HG02870 (cell line): Measurements from ENCODE around the gene LMNB1.
"Not testable (repeated sequence)": the region's sequence is repeated elsewhere in the genome, so short reads cannot be mapped to it uniquely, and the experiment has no call there.

Experiments used
- ATAC-seq: cut with Tn5 transposase; IDR thresholded peaks from one replicate; pipeline ENCODE4 v1.9.1; 2021; ENCODE audit warnings: mild to moderate bottlenecking, moderate library complexity; ENCODE audit not compliant: unreplicated experiment

LMNB1 gene

DNA sequence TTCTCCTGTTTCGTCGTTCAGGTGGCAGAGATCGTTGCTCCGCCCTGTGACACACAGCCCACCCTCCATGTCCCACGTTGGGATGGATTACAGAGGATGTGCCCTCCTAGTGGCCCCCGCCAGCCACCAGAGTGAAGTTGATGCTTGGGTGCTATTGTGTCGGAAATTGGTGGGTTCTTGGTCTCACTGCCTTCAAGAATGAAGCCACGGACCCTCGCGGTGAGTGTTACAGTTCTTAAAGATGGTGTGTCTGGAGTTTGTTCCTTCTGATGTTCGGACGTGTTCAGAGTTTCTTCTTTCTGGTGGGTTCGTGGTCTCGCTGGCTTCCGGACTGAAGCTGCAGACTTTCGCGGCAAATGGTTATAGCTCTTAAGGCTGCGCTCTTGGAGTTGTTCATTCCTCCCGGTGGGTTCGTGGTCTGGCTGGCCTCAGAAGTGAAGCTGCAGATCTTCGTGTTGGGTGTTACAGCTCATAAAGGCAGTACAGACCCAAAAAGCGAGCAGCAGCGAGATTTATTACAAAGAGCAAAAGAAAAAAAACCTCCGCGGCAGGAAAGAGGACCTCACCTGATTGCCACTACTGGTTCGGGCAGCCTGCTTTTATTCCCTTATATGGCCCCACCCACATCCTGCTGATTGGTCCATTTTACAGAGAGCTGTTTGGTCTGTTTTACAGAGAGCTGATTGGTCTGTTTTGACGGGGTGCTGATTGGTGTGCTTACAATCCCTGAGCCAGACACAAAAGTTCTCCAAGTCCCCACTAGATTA lies 76.8 kb downstream of the LMNB1 start:
- not testable (repeated sequence) for ATAC-seq

DNA sequence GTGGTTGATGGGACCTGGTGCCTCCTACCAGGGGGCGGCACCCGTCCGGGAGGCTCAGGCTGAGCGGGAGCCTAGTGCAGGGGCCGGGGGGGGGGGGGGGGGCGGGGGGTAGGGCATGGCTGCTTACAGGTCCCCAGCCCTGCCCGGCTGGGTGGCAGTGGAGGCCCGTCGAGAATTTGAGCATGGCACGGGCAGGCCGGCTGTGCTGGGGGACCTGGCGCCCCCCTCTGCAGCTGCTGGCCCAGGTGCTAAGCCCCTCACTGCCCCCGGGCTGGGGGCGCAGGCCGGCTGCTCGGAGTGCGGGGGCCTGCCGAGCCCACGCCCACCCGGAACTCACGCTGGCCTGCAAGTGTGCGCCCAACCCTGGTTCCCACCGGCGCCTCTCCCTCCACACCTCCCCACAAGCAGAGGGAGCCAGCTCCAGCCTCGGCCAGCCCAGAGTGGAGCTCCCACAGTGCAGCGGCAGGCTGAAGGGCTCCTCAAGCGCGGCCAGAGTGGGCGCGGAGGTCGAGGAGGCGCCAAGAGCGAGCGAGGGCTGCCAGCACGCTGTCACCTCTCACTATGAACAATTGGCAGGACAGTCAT lies 77.7 kb downstream of the LMNB1 start:
- ATAC-seq = no peak

DNA sequence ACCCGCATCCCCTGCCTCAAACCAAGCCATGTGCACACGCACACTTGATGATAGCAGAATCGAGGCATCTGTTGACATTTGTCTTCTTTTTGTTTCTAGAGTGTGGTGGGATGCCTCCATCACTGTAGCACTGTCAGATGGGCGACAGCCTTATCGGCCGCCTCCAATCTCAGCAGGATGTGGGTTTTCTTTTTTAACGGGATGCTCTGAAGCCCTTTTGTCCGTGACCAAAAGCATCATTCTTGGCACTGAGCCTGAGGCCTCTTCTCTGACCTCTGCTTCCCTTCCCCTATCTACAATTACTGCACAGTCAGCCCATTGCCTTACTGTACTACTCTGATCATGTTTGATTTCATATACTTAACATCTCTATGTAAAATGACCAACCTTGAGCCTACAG lies 78.3 kb downstream of the LMNB1 start:
- ATAC-seq = no peak

DNA sequence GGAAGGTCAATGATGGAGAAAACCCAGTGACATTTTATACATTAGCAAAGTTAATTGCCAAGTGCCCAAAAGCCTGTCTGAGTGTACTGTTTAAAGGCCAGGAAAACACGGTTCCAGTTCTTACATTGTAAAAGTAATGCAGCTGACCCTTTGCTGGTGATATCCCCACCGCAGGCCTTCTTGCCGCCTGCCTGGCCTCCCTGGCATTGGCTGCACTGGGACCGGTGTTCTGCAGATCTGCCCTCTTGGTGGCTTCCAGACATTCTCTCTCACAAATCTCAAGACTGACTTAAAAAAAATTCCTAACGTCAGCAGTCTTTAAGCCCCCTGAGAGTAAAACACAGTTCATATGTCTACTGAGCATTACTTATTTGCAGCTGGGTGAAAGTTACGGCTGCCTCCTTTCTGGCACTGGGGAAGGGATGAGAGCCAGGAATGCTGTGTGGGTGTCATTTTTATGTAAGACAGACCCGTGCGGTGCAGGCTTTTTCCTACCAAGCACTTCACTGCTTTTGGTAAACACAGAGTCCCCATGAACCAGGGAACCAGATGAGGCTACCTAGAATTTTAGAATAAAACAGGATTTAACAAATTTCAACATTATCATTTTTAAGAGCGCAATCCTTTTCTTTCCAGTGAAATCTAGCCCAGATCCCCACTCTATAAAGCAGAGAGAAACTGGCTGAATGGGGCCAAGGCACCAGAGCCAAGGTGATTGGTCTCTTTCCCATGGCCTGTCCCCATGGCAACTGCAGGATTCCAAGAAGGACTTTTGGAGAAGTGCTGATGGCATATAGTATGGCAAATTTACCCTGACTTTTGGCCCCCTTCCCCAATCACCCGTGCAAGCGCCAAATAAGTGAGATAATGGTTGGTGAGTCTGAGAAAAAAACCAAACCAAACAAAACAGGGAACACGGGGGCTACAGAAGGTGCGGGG lies 80.8 kb downstream of the LMNB1 start:
- ATAC-seq = no peak

DNA sequence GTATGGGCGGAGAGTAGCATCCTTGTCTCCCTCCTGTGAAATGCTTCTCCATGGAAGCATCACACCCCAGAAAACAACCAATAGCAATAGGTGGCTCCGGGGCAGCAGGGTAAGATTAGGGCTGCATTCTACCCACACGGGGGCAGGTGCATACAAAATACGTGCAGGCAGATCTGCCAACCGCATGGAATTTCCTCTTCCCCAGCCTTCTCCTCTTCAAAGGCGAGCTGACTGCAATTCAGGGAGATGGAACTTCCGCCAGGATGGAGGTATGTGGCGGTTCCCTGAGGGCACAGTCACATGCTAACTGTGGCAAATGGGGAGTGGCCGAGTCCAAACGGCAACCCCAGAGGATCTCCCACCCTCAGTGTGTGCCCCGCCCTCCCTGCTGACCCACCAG lies 81.5 kb downstream of the LMNB1 start:
- no peak for ATAC-seq

DNA sequence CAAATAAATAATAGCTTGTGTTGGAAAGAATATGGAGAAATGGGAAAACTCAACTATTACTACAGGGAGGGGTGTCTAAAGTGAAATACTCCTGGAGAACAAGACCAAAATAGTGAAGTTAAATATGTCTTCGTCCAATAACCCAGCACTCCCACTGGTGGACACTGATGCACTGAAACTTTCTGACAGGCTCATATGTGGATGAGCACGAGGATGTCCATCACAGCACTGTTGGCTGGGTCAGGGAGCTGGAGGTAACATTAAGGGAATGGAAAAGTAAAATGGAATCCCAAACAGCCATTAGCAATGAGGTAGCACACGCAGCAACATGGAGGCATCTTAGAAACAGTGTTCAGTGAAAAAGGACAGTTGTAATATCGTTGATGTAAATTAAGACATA lies 86.5 kb downstream of the LMNB1 start:
- no peak for ATAC-seq

DNA sequence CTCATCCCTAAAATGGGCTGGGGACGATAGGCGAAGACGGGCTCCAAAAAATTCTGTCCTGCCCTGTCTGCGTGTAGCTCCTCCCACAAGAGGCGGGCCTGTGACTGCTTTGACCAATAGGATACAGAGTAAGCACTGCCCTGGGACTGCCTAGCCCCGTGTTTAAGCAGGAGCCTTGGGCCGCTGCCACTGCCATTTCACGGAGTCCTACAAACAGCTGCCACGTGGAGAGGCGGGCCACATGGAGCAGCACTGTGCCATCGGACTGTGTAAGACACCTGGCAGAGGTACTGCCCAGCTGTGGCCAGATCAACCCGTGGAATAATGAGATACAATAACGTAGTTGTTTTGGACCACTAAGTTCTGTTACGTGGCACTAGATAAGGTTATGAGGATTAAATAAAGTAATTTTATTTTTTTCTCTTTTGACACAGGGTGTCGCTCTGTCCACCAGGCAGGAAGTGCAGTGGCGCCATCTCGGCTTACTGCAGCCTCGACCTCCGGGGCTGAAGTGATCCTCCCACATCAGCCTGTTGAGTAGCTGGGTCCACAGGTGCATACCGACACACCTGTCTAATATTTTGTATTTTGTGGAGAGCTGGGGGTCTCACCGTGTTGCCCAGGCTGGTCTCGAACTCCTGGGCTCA lies 87.2 kb downstream of the LMNB1 start:
- no peak for ATAC-seq

DNA sequence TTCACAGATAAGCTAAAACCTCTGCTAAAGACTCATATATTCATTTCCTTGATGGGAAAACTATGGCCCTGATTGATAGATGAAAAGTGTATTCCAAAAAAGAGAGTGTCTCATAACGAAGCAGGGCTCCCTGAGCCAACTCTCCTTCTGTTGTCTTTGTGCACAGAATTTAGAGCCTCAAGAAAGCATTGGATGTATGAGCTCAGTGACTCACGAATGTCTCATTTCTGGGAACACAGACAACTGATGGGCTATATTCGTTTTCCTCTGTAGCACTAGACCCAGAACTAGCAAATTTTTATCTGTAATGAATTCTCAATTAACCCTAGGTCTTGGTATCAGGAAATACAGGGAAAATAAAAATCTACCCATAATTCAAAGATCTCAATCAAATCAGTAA lies 88.4 kb downstream of the LMNB1 start:
- ATAC-seq = no peak

DNA sequence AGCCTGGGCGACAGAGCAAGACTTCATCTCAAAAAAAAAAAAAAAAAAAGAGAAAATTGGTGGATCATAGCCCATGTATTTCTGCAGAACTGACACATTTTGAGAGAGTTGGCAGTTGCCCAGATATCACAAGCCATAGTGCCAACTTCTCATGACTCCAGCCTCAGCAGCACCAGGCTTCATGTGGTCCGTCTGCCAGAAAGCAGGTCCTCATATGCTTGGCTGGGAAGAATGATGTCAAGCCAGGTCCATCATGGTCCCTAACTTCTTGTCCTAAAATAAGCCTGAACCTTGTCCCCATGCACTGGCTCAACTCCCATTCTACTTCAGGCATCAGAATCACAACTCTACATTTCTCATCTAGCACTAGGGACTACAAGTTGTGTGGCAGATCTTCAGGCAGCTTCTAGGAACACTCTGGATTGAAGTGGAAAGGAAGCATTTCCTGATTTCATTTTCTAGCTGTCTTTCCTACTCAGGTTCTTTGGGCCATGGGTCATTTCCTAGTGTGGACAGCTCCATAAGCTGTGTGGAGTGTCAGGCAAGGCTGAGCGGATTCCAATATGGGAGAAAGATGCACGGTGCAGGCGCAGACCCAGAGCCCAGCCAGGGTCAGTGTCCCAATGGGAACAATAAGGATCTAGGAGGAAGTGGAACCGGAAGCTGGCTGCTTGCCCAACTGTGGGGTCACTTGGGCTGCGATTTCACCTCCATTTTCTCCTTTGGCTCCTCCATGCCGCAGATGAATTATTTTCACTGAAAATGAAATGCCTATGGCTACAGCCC lies 90.1 kb downstream of the LMNB1 start:
- ATAC-seq = no peak

DNA sequence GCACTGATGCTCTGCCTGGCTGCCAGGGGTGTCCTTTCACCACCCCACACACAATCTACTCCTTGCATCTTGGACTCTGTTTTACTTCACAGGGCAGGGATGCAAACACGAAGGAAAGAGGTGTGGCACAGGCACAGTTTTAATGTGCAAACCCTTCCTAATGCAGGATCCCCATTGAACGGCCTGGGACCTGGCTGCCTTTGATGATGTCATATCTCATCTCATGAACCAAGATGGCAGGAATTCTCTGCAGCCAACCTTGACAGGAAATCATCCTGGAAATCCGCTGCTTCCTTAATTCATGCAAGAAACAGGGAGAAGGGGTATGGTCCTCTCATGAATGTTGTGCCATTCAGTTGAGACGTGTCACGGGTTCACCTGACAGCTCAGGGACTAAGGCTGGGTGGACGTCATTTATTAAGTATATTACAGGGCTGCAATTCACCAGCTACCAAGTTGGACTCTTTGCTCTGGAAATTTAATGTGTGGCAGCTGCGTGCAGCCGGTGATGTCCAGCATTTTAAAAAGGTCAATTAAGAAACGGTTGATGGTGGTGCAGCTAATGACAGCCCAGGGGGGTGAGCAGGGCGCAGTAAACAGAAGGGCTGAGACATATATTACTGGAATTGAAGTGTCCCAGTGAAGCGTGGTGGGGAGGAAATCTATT lies 91.5 kb downstream of the LMNB1 start:
- ATAC-seq = no peak

DNA sequence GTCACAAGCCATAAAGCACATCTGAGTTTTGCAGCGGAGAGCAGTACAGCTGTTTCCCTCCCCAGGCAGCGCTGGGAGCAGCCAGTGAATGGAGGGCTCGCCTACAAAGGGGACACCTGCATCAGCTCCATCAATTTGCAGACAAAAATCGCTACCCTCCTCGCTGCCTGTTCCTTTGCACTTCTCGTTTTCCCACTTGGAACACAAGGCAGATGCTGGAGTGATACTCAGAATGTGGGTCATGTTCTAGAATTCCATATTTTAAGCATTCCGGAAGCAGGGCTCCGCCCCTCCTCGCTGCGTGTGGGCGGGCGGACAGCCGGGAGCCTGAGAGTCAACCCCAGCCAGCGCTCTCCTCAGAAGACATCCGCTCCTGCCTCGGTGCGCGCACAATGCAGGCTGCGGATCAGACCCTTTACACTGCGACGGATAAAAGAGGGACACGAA lies 92.1 kb downstream of the LMNB1 start:
- peak; percentile 88 for ATAC-seq

DNA sequence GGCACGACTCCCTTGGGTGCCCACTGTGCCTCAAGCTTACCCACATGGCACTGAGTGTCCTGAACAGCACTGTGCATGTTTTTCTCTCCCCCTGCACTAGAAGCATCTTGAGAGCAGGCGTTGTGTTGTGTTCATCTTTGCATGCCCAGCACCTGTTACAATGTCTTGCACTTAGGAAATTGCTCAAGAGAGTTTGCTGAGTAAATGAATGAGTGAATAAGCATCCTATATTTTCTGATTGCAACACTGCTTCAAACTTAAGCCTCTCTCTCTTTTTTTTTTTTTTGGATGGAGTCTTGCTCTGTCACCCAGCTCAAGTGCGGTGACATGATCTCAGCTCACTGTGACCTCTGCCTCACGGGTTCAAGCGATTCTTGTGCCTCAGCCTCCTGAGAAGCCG lies 94.5 kb downstream of the LMNB1 start:
- no peak for ATAC-seq

DNA sequence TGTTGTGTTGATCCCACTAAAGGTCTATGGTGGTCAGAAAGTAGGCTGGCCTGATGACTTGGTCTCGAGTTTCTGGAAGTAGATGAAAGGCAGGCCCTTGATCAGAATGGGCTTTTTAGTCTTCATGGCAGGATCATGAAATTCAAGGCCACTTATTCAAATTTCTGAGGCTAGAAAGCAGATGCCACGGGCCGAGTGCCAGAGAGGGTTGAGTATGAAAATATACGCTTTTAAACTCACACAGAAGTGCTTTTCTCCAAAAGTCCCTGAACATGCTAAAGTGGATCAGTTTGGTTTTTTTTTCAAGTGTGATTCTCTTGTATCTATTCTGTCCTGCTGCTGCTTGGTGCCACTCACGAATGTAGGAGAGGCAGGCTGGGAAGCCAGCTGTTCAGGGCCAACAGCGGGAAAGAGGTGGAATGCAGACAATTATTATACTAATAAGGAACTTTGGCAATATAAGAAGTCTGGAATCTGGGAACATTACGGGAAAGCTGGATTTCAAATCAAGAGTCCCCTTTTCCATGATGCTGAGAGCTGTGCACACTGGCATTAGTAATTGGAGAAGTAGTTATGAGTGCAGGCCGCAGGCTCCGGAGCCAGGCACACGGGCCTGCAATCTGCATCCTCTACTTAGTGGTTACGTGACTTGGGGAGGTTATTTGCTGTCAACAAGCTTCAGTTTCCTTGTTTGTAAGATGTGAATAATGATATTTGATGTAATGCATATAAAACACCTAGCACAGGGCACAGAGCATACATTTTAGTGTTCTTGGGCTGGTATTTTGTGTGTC lies 95.8 kb downstream of the LMNB1 start:
- ATAC-seq = no peak

DNA sequence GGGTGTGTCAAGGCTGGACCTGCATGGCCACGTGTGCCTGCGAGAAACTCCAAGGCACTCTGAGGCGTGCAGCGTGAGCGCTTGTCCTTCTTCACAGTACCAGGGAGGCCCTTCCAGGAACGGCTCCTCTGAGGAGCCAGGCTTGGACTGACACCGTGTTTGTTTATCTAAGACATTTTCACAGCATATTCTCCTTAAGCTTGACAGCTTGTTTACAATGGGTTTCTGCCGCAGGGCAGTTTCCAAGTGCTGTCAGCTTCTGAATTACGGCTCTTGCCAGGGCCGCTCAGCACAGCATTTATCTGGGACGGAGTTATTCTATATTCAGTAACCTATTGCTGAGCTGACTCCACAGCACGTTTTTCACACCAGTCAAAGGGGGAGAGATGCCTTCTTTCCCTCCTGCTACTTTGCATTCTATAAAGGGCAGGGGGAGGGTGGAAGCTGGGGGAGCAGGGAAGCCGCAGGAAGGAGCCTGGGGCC lies 98.4 kb downstream of the LMNB1 start:
- ATAC-seq = no peak

DNA sequence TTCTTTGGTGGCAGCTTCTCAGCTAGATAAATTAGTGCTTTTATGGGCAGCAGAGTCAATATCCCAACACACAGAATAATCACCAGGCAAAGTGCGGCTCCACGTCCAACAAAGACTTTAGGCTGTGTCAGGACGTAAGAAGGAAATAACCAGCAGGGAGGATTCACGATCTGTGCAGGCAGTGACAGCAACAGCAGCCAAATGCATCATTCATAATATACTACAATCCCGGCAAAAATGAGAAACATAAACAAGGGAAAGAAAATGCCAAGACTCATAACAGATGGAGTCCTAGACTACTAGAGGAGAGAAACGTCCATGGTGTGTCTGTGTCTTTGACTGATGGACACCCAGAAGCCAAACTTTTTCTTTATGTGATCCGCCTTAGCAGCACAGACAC lies 100.7 kb downstream of the LMNB1 start:
- no peak for ATAC-seq

DNA sequence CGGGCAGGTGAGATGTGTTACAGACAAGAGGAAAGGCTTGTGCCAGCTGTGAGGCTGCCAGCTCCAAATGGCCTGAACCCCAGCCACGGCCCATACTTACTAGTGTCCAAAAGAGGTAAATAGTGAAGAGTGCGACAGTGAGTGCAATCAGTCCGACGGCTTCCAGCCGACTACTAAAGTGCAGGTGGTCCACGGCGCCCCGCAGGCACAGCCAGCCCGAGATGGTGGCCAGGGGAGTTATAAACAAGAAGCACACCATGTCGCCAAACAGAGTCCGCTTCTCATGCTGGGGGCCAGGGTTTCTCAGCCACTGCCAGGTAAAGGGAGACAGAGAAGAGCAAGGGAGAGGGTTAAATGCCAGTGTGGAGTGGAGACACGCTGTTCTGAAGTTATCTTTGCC lies 101.1 kb downstream of the LMNB1 start:
- no peak for ATAC-seq

DNA sequence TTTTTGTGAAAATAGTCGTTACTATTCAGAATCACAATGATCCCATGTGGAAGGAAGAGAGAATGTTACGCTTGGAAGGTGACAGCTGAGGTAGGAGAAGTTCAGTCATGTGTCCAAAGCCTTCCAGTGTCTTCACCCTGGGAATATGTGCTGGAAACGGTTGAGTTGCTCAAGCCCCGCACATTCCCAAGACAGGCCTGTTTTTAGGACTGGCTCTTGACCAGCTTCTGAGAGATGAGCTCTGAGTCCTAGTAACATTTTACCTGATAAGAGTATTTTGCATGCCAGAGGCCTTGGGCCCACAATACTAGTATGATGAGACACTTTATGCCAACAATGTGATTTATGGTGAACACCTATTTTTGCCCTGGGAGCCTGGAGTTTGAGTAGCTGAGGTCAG lies 101.7 kb downstream of the LMNB1 start:
- no peak for ATAC-seq

DNA sequence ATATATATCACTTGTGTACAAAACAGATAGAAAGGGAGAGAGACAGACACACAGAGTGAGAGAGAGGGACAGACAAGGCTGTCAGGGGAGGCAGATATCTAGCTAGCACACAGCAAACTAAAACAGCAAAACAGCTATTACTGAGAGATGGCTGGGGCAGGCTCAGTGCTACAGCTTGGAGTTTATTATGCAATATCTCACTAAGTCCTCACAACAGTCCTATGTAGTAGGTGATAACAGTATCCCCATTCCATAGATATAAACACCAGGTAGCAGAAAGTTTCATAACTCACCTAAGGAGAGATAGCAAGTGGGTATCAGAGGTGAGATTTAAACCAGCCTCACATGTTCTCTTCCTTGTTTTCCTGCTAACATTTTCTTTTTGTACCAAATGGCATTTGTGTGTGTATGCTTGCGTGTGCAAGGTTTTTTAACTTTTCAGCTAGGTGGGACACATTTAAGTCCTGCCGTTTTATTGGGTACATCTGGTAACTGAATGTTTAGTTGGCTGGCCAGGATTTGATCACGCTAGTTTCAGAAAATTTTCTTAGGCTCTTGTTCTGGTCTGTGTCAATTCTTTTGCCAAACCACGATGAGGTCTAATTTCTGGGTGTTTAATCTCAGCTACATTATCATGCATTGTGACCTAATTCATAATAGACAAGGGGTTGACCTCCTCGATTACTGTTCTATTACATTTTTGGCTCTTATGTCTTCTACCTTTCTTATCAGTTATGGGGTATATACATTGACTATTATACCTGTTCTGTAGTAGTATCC lies 105.1 kb downstream of the LMNB1 start:
- ATAC-seq = no peak
